Body of pancreas (tissue), 4 donors: ENCODE measurements around the gene SOWAHA. TPM values are rescaled to one million over a fixed set of nuclear protein-coding genes. Genes with fewer than 3 reads are reported as not detected.

Experiments used
- ATAC-seq: fragments of 150-250 bp; one replicate; pipeline ENCODE4 v1.9.1; 2016
- DNase-seq, 4 donors: peaks; one replicate each; pipeline ENCODE4 v3.0.0-alpha.2; 2019
- H3K27ac ChIP-seq, 4 donors: fragments of 200-600 bp; sonication (generic); 1 replicate in 3 of 4; 2 replicates in 1 of 4; pipeline versions ENCODE4 v1.5.1 to v1.6.1; 2016 to 2019; ENCODE audit warnings: mild to moderate bottlenecking in 1 of 4, mixed read lengths in 1 of 4, moderate library complexity in 1 of 4
- H3K27me3 ChIP-seq, 2 donors: fragments of 200-600 bp; sonication (generic); one replicate each; pipeline ENCODE4 v1.6.0; 2016; ENCODE audit warnings: mild to moderate bottlenecking in 1 of 2
- H3K36me3 ChIP-seq, 2 donors: fragments of 200-600 bp; sonication (generic); replicated peaks in 1 of 2; 2 replicates each; pipeline ENCODE4 v1.5.1; 2016; ENCODE audit warnings: low read depth in 2 of 2; ENCODE audit not compliant: insufficient read depth in 1 of 2
- H3K4me1 ChIP-seq: fragments of 200-600 bp; sonication (generic); one replicate; pipeline ENCODE4 v1.6.0; 2016
- H3K4me3 ChIP-seq, 2 donors: fragments of 200-600 bp; sonication (generic); 1 replicate in 1 of 2; 2 replicates in 1 of 2; pipeline ENCODE4 v1.5.1; 2016 to 2019
- H3K9me3 ChIP-seq, 3 donors: fragments of 200-600 bp; sonication (generic); 1 replicate in 2 of 3; 2 replicates in 1 of 3; pipeline ENCODE4 v1.5.1; 2016
- POLR2A ChIP-seq, 3 donors: fragments of 450-650 bp; IDR thresholded peaks; one replicate each; pipeline ENCODE4 v1.6.1; 2016; ENCODE audit warnings: antibody characterized with exemption in 3 of 3, mild to moderate bottlenecking in 2 of 3
- WGBS, 2 donors: methylation state at CpG; one replicate each; pipeline ENCODE4 v1.1.5; 2017; 5-methylcytosine and 5-hydroxymethylcytosine counted together
- intact Hi-C: fragments of 100-400 bp; cut with DNase I; formaldehyde crosslinking; loops from one replicate; pipeline ENCODE4 v1.15.1; 2023
- small RNA-seq: library from RNA; depleted of rRNA; stranded (forward); fragments of <200 nt; gene quantifications from one replicate; pipeline ENCODE3, GENCODE V24; 2016
- total RNA-seq, 2 donors: library from RNA; depleted of rRNA; stranded (reverse); fragments of >200 nt; gene quantifications; one replicate each; pipeline ENCODE4 v1.1.0, GENCODE V29; 2016
- TF ChIP-seq, protein P1 (sequence below), 7 experiments: fragments of 450-650 bp in 4 of 7; fragments of 200-600 bp in 3 of 7; sonication (generic) in 3 of 7; IDR thresholded peaks; one replicate each; pipeline ENCODE4 v1.5.1; 2016 to 2019; ENCODE audit warnings: antibody characterized with exemption in 7 of 7

SOWAHA gene
- total RNA-seq, 2 donors from 2014 or later, result 7.3 to 9.6 TPM

DNA sequence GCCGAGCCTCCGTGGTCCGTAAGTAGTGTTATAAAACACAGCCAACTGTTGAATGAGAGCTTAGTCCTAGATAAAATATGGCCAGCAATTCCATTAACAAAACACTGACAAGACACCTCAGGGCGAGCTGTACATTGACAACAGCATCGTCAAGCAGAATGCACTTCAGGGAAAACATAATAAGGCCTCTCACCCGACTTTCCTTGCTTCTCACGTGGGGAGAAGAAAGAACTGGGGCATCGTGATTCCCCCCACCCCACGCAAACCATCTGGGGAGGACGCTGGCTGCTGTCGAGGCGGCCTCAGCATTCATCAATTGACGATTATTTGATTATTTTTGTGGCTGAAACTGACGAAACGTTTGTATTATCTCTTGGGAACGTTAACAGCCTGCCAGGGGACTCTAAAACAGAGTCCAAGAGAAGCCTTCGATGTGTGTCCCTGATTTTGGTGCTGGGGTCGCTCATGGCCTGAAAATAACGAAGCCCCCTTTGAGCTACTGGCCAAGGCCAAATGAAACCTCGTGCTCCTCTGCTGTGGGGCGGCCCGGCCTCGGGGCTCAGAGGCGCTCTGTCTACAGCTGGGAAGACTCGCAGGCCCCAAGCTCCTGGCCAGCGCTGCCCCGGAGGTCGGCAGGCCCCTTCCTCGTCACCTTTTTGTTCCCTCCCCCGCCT is 52.7 kb downstream of the SOWAHA start:
- Histone ChIP-seq H3K4me1 (peaks cover 21% of the 10 kb centered on the region), H3K36me3 (no peaks in the 10 kb centered on the region), H3K9me3 (no peaks in the 10 kb centered on the region), H3K4me3 (peak overlapping the region; percentile 16 to 61), H3K27ac (peak overlapping the region; percentile 91 to 96 (median 93)), H3K27me3 (no peaks in the 10 kb centered on the region)
- no peak for DNase-seq
- 25 to 32% methylated on average over 18 to 30 of the region's 30 CpGs for WGBS, 2 donors
- intact Hi-C loops, result no loop called here
- TF ChIP-seq, protein P1, sequence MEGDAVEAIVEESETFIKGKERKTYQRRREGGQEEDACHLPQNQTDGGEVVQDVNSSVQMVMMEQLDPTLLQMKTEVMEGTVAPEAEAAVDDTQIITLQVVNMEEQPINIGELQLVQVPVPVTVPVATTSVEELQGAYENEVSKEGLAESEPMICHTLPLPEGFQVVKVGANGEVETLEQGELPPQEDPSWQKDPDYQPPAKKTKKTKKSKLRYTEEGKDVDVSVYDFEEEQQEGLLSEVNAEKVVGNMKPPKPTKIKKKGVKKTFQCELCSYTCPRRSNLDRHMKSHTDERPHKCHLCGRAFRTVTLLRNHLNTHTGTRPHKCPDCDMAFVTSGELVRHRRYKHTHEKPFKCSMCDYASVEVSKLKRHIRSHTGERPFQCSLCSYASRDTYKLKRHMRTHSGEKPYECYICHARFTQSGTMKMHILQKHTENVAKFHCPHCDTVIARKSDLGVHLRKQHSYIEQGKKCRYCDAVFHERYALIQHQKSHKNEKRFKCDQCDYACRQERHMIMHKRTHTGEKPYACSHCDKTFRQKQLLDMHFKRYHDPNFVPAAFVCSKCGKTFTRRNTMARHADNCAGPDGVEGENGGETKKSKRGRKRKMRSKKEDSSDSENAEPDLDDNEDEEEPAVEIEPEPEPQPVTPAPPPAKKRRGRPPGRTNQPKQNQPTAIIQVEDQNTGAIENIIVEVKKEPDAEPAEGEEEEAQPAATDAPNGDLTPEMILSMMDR (IDR thresholded peaks at IDR 0.05), result peak in 1 of 7 experiments; percentile 18
- TF ChIP-seq POLR2A (IDR thresholded peaks at IDR 0.05), result no peak
- peak; percentile 62 for ATAC-seq

Small RNAs within 50 kb of the gene (small RNA-seq; reads per million reads assigned to genes)
- not detected for gene RNA5SP192

Other genes starting within 250 kb of the SOWAHA start
- gene IL13, start 155.1 kb upstream of the SOWAHA start, total RNA-seq, result not detected
- not detected for gene IL4, start 139.3 kb upstream of the SOWAHA start, total RNA-seq
- gene KIF3A, start 75.8 kb upstream of the SOWAHA start, total RNA-seq, result 1 to 10 TPM; 5.9 to 8.8 TPM
- gene CCNI2, start 65.9 kb upstream of the SOWAHA start, total RNA-seq, result 1 to 10 TPM in 1 of 2 donors, under 1 TPM in 1; 0.99 to 1.6 TPM
- gene SEPTIN8, start 36.1 kb upstream of the SOWAHA start, total RNA-seq, result 10 to 100 TPM; 27.5 to 27.7 TPM
- gene SHROOM1, start 17.3 kb downstream of the SOWAHA start, total RNA-seq, result 10 to 100 TPM; 19.5 to 27.4 TPM
- under 1 TPM; 0.26 to 0.33 TPM for gene GDF9, start 53.2 kb downstream of the SOWAHA start, total RNA-seq
- 10 to 100 TPM; 55.3 to 84.4 TPM for gene UQCRQ, start 53.3 kb downstream of the SOWAHA start, total RNA-seq
- gene LEAP2, start 60.4 kb downstream of the SOWAHA start, total RNA-seq, result 1 to 10 TPM; 3.4 to 9.6 TPM
- 10 to 100 TPM; 31.4 to 32.3 TPM for gene AFF4, start 150.3 kb downstream of the SOWAHA start, total RNA-seq
- 10 to 100 TPM in 1 of 2 donors, 1 to 10 TPM in 1; 4.9 to 21.4 TPM for gene ZCCHC10, start 213.2 kb downstream of the SOWAHA start, total RNA-seq
- gene HSPA4, start 238.7 kb downstream of the SOWAHA start, total RNA-seq, result 10 to 100 TPM; 21.8 to 26.2 TPM